ENCODE data around the gene DUS2.

DNA sequence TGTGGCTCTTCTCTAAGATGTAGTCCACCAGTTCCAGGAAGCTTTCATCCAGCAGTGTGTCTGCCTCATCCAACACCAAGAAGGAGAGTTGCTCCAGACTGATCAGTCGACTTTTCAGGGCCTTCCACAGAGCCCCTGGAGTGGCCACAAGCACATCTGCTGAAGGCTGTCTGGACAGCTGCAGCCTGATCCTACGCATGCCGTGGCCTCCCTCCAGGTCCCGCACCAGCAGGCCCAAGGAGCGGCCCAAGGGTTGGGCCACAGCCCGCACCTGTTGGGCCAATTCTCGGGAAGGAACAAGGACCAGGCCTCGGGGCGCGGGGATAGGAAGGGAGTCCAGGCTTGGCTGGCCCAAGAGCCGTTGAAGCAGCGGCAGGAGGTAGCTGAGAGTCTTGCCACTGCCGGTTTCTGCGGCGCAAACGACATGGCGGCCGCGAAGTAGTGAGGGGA is 781 bp upstream of the DUS2 start:
- TF ChIP-seq, protein P1, sequence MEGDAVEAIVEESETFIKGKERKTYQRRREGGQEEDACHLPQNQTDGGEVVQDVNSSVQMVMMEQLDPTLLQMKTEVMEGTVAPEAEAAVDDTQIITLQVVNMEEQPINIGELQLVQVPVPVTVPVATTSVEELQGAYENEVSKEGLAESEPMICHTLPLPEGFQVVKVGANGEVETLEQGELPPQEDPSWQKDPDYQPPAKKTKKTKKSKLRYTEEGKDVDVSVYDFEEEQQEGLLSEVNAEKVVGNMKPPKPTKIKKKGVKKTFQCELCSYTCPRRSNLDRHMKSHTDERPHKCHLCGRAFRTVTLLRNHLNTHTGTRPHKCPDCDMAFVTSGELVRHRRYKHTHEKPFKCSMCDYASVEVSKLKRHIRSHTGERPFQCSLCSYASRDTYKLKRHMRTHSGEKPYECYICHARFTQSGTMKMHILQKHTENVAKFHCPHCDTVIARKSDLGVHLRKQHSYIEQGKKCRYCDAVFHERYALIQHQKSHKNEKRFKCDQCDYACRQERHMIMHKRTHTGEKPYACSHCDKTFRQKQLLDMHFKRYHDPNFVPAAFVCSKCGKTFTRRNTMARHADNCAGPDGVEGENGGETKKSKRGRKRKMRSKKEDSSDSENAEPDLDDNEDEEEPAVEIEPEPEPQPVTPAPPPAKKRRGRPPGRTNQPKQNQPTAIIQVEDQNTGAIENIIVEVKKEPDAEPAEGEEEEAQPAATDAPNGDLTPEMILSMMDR (IDR thresholded peaks at IDR 0.05; ENCODE audit: low read depth, low read length, missing input control) = no peak
- TF ChIP-seq RAD21 (IDR thresholded peaks at IDR 0.05) = no peak
- no peak for TF ChIP-seq JUND (IDR thresholded peaks at IDR 0.05)
